ENCODE data around the gene SSB.
"Not testable (repeated sequence)": the region's sequence is repeated elsewhere in the genome, so short reads cannot be mapped to it uniquely, and the experiment has no call there.

SSB gene

DNA sequence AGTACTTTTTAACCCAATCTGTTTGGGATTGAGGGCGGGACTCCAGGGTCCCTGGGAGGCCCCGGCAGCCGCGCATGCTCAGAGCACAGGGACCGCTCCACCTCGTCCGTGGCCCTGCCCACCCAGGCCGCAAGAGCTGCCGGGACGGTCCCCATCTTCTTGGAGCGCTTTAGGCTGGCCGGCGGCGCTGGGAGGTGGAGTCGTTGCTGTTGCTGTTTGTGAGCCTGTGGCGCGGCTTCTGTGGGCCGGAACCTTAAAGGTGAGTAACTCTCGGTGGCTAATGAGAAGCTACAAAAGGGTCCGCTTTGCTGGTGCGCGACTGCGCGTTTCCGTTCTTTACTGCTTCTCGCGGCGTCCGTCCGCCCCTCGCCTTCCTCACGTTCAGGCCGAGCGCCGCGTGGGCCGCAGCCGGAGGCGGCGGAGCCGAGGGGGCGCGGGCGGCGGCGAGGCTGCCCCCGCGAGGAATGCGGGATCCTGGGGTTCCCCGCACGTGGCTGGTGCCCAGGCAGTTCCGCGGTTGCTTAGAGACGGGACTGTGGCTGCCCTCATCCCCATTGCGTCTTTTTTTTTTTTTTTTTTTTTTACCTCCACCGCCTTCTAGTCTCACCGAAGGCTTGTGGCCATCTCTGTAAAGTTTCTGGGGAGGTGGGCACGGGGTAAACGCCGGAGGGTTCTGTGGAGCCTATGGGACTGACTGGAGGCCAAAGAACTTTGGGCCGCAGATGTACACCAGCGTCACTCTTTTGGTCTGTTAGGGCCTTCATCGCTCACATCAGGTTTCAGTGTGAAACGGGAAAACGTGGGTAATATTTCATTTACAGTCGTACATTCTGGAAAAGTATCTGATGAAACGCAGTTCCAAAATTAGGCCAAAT, at the start of gene SSB:
Gene SSB (plus strand): TSS at position 154 of the 875 bp plus-strand sequence. CDS start 2,090 bp downstream, outside the sequence.
- Mint-ChIP-seq H3K4me3 (peak within 1 kb of the TSS; percentile 80), H3K27ac (peak within 1 kb of the TSS; percentile 77), H3K9me3 (no peaks in the 10 kb centered on the region), H3K4me1 (ENCODE audit: low read depth) (peaks cover 6% of the 10 kb centered on the region), H3K36me3 (ENCODE audit: low read depth) (peaks cover 20% of the 10 kb centered on the region), H3K27me3 (peaks cover 8% of the 10 kb centered on the region)
- intact Hi-C loops (cut with micrococcal nuclease) = loop anchor here (2.0 to 10.0 kb wide), 2 partner anchors 104 to 214 kb away; partner anchors contain the start of genes CFAP210, PHOSPHO2 and PPIG

DNA sequence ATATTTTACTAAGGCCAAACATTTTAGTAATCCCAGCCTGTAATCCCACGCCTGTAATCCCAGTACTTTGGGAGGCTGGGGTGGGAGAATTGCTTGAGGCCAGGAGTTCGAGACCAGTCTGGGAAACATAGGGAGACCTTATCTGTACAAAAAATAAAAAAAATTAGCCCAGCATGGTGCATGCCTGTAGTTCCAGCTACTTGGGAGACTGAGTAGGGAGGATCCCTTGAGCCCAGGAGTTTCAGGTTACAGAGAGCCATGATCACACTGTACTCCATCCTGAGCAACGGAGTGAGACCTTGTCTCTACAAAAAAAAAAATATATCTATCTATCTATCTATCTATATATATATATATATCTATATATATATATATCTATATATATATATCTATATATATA, 45.9 kb upstream of the SSB start:
- intact Hi-C loops (cut with micrococcal nuclease) = no loop called here
- H3K9me3 Mint-ChIP-seq = no peaks in the 10 kb centered on the region
- no peaks in the 10 kb centered on the region for H3K4me1 Mint-ChIP-seq (ENCODE audit: low read depth)
- no peaks in the 10 kb centered on the region for H3K27me3 Mint-ChIP-seq
- no peak overlapping the region for H3K27ac Mint-ChIP-seq
- no peak overlapping the region for H3K4me3 Mint-ChIP-seq
- no peaks in the 10 kb centered on the region for H3K36me3 Mint-ChIP-seq (ENCODE audit: low read depth)

DNA sequence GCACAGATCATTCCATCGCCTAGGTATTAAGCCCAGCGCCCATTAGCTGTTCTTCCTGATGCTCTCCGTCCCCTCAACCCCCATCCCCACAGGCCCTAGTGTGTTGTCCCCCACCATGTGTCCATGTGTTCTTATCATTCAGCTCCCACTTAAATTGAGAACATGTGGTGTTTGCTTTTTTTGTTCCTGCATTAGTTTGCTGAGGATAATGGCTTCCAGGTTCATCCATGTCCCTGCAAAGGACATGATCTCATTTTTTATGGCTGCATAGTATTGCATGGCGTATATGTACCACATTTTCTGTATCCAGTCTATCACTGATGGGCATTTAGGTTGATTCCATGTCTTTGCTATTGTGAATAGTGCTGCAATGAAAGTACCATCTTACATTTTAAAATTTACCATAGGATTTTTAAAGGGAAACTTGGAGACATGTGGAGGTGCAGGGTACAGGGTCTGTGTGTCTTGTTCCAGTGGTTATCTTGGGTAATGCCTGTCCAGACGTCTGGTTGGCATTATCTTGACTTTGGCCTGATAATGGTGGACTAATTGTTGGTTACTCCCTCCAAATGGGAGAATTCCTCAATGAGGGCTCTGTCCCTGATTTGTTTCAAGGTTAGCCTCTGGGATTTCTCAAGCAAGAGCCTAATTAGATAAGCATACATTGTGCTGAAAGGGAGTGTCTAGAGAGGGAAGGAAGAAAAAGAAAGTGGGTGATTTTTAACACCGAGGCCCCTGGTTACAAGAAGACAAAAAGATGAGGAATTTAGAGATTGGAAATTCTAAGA, 43.4 kb upstream of the SSB start:
- Mint-ChIP-seq H3K4me3 (no peak overlapping the region), H3K36me3 (ENCODE audit: low read depth) (no peaks in the 10 kb centered on the region), H3K9me3 (no peaks in the 10 kb centered on the region), H3K27ac (no peak overlapping the region), H3K27me3 (no peaks in the 10 kb centered on the region), H3K4me1 (ENCODE audit: low read depth) (no peaks in the 10 kb centered on the region)
- intact Hi-C loops (cut with micrococcal nuclease) = no loop called here

DNA sequence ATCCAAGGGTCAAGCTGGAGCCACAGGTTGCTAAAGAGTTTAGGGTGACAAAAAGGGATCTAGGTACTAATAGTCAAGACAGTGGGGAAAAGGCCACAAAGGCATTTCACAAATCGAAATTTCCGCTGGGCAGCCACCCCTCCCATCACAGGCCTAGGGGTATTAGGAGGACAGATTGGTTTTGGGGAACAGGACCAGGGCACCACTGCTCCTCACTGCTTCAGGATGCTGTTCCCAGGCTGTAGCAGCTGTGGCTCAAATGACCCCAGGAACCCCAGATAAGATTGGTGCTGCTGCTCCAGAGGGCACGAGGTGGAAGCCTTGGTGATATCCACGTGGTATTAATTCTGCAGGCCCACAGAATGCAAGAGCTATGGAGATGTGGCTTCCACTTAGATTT, 42.3 kb upstream of the SSB start:
- no peaks in the 10 kb centered on the region for H3K9me3 Mint-ChIP-seq
- intact Hi-C loops (cut with micrococcal nuclease) = no loop called here
- H3K4me1 Mint-ChIP-seq (ENCODE audit: low read depth) = no peaks in the 10 kb centered on the region

DNA sequence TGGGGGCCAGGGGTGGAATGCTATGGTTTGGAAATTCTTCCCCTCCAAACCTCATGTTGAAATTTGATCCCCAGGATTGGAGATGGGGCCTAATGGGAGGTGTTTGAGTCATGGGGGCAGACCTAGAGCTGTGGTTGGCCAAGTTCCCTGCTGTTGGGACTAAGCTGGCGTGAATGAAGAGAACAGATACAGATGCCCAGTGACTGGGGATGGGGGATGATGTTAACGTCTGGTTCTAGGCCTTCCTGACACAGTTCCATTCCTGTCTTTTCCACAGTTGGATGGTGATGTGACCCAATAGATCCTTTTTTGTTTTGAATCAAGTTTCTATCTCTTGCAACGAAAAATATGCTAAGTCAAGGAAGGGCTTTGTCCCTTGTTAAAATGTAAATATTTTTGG, 41.3 kb upstream of the SSB start:
- Mint-ChIP-seq H3K4me1 (ENCODE audit: low read depth) (no peaks in the 10 kb centered on the region), H3K36me3 (ENCODE audit: low read depth) (no peaks in the 10 kb centered on the region), H3K27ac (no peak overlapping the region), H3K9me3 (no peaks in the 10 kb centered on the region), H3K27me3 (no peaks in the 10 kb centered on the region), H3K4me3 (no peak overlapping the region)
- intact Hi-C loops (cut with micrococcal nuclease) = no loop called here

More for the DNA sequence above, 42.3 kb upstream of the SSB start:
- no peaks in the 10 kb centered on the region for H3K27me3 Mint-ChIP-seq
- no peak overlapping the region for H3K4me3 Mint-ChIP-seq
- no peaks in the 10 kb centered on the region for H3K36me3 Mint-ChIP-seq (ENCODE audit: low read depth)
- no peak overlapping the region for H3K27ac Mint-ChIP-seq

DNA sequence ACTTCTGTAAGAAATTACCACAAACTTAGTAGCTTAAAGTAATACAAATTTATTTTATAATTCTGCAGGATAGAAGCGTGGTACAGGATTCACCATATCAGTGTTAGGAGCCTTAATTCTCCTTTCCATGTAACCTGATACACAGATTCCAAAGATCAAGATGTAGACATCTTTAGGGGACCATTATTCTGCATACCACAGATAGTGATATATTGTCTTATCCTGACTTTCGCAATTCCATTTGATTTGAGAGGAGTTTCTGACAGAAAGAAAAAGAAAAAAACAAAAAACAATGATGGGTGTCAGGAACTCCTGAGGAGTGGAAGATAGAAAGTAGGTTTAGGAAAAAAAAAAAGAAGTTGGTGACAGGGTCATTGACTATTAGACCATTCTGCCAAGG, 40.9 kb upstream of the SSB start:
- H3K36me3 Mint-ChIP-seq (ENCODE audit: low read depth) = no peaks in the 10 kb centered on the region

DNA sequence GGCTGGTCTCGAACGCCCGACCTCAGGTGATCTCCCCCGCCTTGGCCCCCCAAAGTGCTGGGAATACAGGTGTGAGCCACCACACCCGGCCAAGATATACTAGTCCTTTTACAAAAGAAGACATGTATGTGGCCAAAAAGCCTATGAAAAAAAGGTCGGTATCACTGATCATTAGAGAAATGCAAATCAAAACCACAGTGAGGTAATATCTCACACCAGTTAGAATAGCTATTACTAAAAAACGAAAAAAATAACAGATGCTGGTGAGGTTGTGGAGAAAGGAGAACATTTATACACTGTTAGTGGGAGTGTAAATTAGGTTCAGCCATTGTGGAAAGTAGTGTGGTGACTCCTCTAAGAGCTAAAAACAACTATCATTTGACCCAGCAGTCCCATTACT, 38.7 kb upstream of the SSB start:
- no peaks in the 10 kb centered on the region for H3K36me3 Mint-ChIP-seq (ENCODE audit: low read depth)
- intact Hi-C loops (cut with micrococcal nuclease) = no loop called here
- H3K4me3 Mint-ChIP-seq = no peak overlapping the region
- no peaks in the 10 kb centered on the region for H3K4me1 Mint-ChIP-seq (ENCODE audit: low read depth)
- no peaks in the 10 kb centered on the region for H3K9me3 Mint-ChIP-seq
- H3K27ac Mint-ChIP-seq = no peak overlapping the region
- no peaks in the 10 kb centered on the region for H3K27me3 Mint-ChIP-seq

More for the DNA sequence above, 40.9 kb upstream of the SSB start:
- Mint-ChIP-seq H3K4me3 (no peak overlapping the region), H3K27ac (no peak overlapping the region), H3K9me3 (no peaks in the 10 kb centered on the region), H3K4me1 (ENCODE audit: low read depth) (no peaks in the 10 kb centered on the region), H3K27me3 (no peaks in the 10 kb centered on the region)
- intact Hi-C loops (cut with micrococcal nuclease) = no loop called here

DNA sequence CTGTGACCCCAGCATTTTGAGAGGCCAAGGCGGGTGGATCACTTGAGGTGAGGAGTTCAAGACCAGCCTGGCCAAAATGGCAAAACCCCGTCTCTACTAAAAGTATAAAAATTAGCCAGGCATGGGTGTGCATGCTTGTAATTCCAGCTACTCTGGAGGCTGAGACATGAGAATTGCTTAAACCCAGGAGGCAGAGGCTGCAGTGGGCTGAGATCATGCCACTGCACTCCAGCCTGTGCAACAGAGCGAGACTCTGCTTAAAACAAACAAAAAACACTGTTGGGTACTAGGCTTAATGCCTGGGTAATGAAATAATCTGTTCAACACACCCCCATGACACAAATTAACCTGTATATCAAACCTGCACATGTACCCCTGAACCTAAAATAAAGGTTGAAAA, 37.9 kb upstream of the SSB start:
- H3K4me1 Mint-ChIP-seq (ENCODE audit: low read depth); H3K36me3 Mint-ChIP-seq (ENCODE audit: low read depth); intact Hi-C loops (cut with micrococcal nuclease); H3K4me3 Mint-ChIP-seq; H3K27me3 Mint-ChIP-seq; H3K9me3 Mint-ChIP-seq; H3K27ac Mint-ChIP-seq: not testable (repeated sequence)

DNA sequence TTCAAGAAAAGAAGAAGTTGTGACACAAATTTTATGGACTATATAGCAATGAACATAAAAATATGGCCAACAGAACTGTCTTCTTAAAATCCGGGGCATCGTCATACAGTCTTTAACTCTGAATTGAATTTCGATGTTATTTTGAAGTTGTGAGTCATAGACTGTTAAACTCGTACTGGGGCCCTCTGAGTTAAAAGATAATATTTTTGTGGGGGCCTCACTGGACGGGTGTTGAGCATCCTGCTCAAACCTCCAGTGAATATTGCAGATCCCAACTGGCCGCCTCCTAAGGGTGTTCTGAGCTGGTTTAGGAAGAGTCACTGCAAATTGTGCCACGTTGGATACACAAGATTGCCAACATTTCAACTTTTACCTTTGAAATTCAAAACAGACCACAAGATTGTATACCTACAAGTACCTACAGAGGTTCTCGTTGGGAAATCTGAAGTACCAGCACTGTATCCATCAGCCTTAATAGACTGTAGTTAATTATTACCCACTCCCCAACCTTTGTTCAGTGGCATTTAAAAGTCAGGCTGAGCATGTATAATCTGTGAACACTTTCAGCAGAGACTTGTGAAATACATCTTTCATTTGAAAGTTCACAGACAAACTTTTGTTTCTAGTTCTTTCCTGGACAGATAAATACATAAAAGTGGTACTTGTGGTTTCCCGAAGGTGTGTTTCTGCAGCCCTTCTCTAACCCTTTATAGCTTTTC, 37.3 kb upstream of the SSB start:
- Mint-ChIP-seq H3K4me3 (no peak overlapping the region), H3K36me3 (ENCODE audit: low read depth) (no peaks in the 10 kb centered on the region), H3K9me3 (no peaks in the 10 kb centered on the region), H3K4me1 (ENCODE audit: low read depth) (peaks cover under 1% of the 10 kb centered on the region), H3K27ac (no peak overlapping the region), H3K27me3 (no peaks in the 10 kb centered on the region)
- intact Hi-C loops (cut with micrococcal nuclease) = no loop called here

DNA sequence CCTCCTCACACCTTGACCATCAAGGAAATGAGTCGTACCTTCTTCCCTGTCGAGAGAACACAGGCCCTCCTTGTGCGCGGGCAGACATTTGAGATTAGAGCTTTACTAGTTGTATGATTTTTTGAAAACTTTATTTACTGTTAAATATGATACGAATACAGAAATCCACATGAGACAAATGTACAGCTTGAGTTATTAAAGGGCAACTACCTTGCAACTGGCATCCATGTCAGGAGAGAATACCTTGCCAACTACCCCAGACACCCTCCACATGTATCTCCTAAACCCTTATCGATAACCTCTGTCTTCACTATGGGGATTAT, 36.7 kb upstream of the SSB start:
- H3K4me1 Mint-ChIP-seq (ENCODE audit: low read depth) = peaks cover 4% of the 10 kb centered on the region
- no peaks in the 10 kb centered on the region for H3K36me3 Mint-ChIP-seq (ENCODE audit: low read depth)
- no peaks in the 10 kb centered on the region for H3K9me3 Mint-ChIP-seq
- intact Hi-C loops (cut with micrococcal nuclease) = no loop called here
- H3K27ac Mint-ChIP-seq = no peak overlapping the region
- H3K27me3 Mint-ChIP-seq = peaks cover 2% of the 10 kb centered on the region
- H3K4me3 Mint-ChIP-seq = no peak overlapping the region

DNA sequence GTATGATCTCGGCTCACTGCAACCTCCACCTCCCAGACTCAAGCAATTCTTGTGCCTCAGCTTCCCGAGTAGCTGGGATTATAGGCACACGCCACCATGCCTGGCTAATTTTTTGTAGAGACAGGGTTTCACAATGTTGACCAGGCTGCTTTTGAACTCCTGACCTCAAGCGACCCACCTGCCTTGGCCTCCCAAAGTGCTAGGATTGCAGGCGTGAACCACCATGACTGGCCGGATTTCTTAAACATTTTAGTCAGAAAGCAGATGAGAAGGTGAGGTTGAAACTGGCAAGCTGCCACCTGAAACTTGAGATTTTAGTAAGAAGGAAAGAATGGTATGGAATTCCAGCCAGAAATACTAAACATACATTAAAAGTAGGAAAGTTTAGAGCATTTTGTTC, 33.1 kb upstream of the SSB start:
- H3K27me3 Mint-ChIP-seq = peaks cover 23% of the 10 kb centered on the region
- no peak overlapping the region for H3K4me3 Mint-ChIP-seq
- intact Hi-C loops (cut with micrococcal nuclease) = no loop called here
- no peaks in the 10 kb centered on the region for H3K9me3 Mint-ChIP-seq
- H3K4me1 Mint-ChIP-seq (ENCODE audit: low read depth) = peaks cover 21% of the 10 kb centered on the region
- H3K27ac Mint-ChIP-seq = no peak overlapping the region
- H3K36me3 Mint-ChIP-seq (ENCODE audit: low read depth) = no peaks in the 10 kb centered on the region

DNA sequence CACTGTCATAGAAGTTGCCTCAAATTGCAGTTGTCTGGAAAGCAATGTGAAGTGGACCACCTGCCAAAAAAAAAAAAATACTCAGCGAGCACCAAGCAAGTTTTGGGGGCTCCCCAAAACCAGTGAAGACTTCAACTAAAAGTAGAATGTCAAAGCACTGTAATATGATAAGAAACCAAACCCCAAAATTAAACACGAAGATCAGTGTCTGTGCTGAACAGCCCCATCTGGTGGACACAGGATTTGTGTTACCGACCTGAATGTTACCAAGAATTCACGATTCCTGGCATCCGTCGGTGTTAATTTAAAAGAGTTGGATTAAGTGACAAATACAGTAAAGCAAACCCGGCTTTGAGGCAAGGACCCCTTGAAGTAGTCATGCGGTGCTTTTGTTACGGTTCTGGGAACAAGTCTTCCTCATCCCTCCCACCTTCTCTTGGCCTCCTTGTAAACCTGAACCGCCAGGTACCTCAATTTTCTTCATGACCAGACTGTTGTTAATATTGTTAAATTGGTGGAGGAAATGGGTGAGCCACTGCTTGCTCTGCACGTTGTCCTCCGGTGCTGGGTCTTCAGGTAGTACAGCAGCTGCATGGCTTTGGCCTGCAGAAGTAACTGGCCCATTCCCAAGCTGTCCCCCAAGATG, 31.3 kb upstream of the SSB start:
- H3K27ac Mint-ChIP-seq = no peak overlapping the region
- peaks cover 29% of the 10 kb centered on the region for H3K4me1 Mint-ChIP-seq (ENCODE audit: low read depth)
- H3K27me3 Mint-ChIP-seq = peaks cover 23% of the 10 kb centered on the region

DNA sequence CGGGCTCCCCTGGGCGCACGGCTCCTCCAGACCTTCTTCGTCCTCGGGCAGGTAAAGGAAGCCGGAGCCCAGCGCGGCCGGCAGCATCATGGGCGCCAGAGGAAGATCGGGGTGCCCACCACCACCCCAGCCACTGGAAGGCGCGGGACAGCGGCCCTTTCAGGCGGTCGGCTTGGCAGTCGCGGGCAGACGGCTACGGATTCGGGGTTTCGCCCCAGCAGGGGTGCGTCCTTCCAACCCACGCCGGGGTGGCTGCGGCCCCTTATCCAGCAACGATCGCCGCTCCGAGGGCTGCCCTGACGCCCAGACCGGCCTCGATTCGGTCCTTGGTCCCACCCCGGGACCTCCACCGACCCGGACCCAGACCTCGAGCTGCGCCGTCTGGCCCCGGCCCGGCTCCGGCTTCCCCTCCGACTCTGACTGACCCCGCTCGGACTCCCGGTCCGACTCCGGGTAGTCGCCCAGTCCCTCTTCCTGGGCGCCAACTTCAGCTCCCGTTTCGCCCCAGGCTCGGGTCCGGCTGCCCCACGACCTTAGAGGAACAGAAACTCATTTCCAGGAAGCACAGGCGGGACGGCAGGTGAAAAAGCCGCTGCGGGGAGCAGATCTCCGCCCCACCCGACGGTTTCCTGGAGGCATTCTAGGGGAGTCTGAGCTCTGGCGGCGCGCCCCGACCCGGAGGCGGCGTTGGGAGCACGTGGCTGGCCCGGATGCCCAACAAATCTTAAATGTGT, 30.2 kb upstream of the SSB start:
- intact Hi-C loops (cut with micrococcal nuclease) = no loop called here
- peak overlapping the region; percentile 75 for H3K4me3 Mint-ChIP-seq
- peaks cover 23% of the 10 kb centered on the region for H3K27me3 Mint-ChIP-seq
- H3K27ac Mint-ChIP-seq = peak overlapping the region; percentile 57
- H3K36me3 Mint-ChIP-seq (ENCODE audit: low read depth) = no peaks in the 10 kb centered on the region
- peaks cover 29% of the 10 kb centered on the region for H3K4me1 Mint-ChIP-seq (ENCODE audit: low read depth)
- no peaks in the 10 kb centered on the region for H3K9me3 Mint-ChIP-seq

More for the DNA sequence above, 31.3 kb upstream of the SSB start:
- Mint-ChIP-seq H3K36me3 (ENCODE audit: low read depth) (no peaks in the 10 kb centered on the region), H3K9me3 (no peaks in the 10 kb centered on the region), H3K4me3 (no peak overlapping the region)
- intact Hi-C loops (cut with micrococcal nuclease) = no loop called here
